H1 (cell line): ENCODE data around the gene IRF7. TPM values are rescaled to one million over a fixed set of nuclear protein-coding genes. Genes with fewer than 3 reads are reported as not detected.

Source experiments
- CTCF ChIA-PET: fragments of 300-600 bp; sonication (Branson Sonifier 250); formaldehyde crosslinking; loops from one replicate; lab custom pipeline; 2021; ENCODE audit not compliant: partially characterized antibody; lab: Charles Lee
- POLR2A ChIA-PET: fragments of 300-600 bp; sonication (Branson Sonifier 250); formaldehyde crosslinking; loops from one replicate; lab custom pipeline; 2021; ENCODE audit warnings: inconsistent platforms; ENCODE audit not compliant: partially characterized antibody; lab: Charles Lee
- DNase-seq, 2 experiments: peaks; one replicate each; pipeline versions ENCODE4 v3.0.0 to v3.0.0-alpha.2; 2010 to 2022; ENCODE audit warnings: low spot score in 2 of 2, low read depth in 1 of 2, mixed read lengths in 1 of 2
- FAIRE-seq: peaks from 2 replicates; lab custom pipeline; 2011; peaks lifted over from hg19 to GRCh38; lab: Jason Lieb, UNC
- H2AFZ ChIP-seq: 2 replicates; pipeline ENCODE4 v1.8.1; 2012; ENCODE audit warnings: low read length, inconsistent platforms
- H2AK5ac ChIP-seq: 2 replicates; pipeline ENCODE4 v1.6.1; 2013; ENCODE audit warnings: low read depth, low read length
- H2BK120ac ChIP-seq: replicated peaks from 2 replicates; pipeline ENCODE3; 2013; ENCODE audit warnings: low read depth, low read length, inconsistent platforms
- H2BK12ac ChIP-seq: 2 replicates; pipeline ENCODE4 v1.6.1; 2013; ENCODE audit warnings: low read depth, low read length
- H2BK15ac ChIP-seq: 2 replicates; pipeline ENCODE4 v1.6.1; 2013; ENCODE audit warnings: low read length
- H2BK20ac ChIP-seq: 2 replicates; pipeline ENCODE4 v1.6.1; 2013; ENCODE audit warnings: low read length
- H2BK5ac ChIP-seq: 2 replicates; pipeline ENCODE4 v1.6.1; 2013; ENCODE audit warnings: low read depth, low read length
- H3K14ac ChIP-seq: 2 replicates; pipeline ENCODE4 v1.6.1; 2013; ENCODE audit warnings: inconsistent platforms; ENCODE audit not compliant: insufficient read length
- H3K18ac ChIP-seq: 2 replicates; pipeline ENCODE4 v1.6.1; 2013; ENCODE audit warnings: low read length; ENCODE audit errors: extremely low read depth
- H3K23ac ChIP-seq: 2 replicates; pipeline ENCODE4 v1.6.1; 2013; ENCODE audit warnings: inconsistent platforms; ENCODE audit not compliant: insufficient read length
- H3K23me2 ChIP-seq: 2 replicates; pipeline ENCODE4 v1.6.1; 2013; ENCODE audit warnings: low read depth, low read length
- H3K27ac ChIP-seq: 2 replicates; pipeline ENCODE4 v1.6.1; 2011; ENCODE audit warnings: low read depth, low read length, inconsistent platforms
- H3K27me3 ChIP-seq, 4 experiments: replicated peaks in 1 of 4; 1 replicate in 1 of 4; 2 replicates in 3 of 4; pipeline versions ENCODE4 v1.6.1 to v1.8.1; 2011 to 2013; ENCODE audit warnings: low read length in 3 of 4, mild to moderate bottlenecking in 3 of 4, inconsistent platforms in 2 of 4, mixed read lengths in 2 of 4, moderate library complexity in 1 of 4; ENCODE audit not compliant: control insufficient read depth in 3 of 4, insufficient read depth in 3 of 4; ENCODE audit errors: extremely low read depth in 1 of 4
- H3K36me3 ChIP-seq, 4 experiments: 2 replicates each; pipeline versions ENCODE4 v1.6.1 to v1.8.1; 2011 to 2013; ENCODE audit warnings: mild to moderate bottlenecking in 4 of 4, low read length in 3 of 4, moderate library complexity in 2 of 4, control low read depth in 1 of 4, inconsistent platforms in 1 of 4; ENCODE audit not compliant: insufficient read depth in 4 of 4, control insufficient read depth in 2 of 4
- H3K4ac ChIP-seq: replicated peaks from 2 replicates; pipeline ENCODE3; 2013; ENCODE audit warnings: low read length, low read depth, mixed read lengths, inconsistent platforms; ENCODE audit not compliant: insufficient read length
- H3K4me1 ChIP-seq, 4 experiments: replicated peaks in 1 of 4; 1 replicate in 1 of 4; 2 replicates in 3 of 4; pipeline versions ENCODE4 v1.6.1 to v1.8.1; 2011 to 2013; ENCODE audit warnings: low read length in 3 of 4, inconsistent platforms in 2 of 4, mixed read lengths in 1 of 4; ENCODE audit not compliant: insufficient read depth in 4 of 4, control insufficient read depth in 3 of 4
- H3K4me2 ChIP-seq, 2 experiments: 2 replicates each; pipeline versions ENCODE4 v1.6.1 to v1.8.1; 2011 to 2013; ENCODE audit warnings: low read depth in 2 of 2, low read length in 2 of 2, control low read depth in 1 of 2, inconsistent platforms in 1 of 2, mild to moderate bottlenecking in 1 of 2; ENCODE audit not compliant: insufficient read depth in 1 of 2
- H3K4me3 ChIP-seq, 4 experiments: fragments of 200-600, 300-600 bp in 1 of 4; sonication (generic), shearing (Covaris generic), sonication (Bioruptor Twin) in 1 of 4; 2 replicates each; pipeline versions ENCODE4 v1.5.1 to v1.8.1; 2011 to 2016; ENCODE audit warnings: low read length in 4 of 4, low read depth in 3 of 4, control low read depth in 2 of 4, inconsistent platforms in 2 of 4, mild to moderate bottlenecking in 2 of 4, mixed read lengths in 1 of 4, moderate library complexity in 1 of 4; ENCODE audit not compliant: insufficient read depth in 2 of 4; ENCODE audit errors: extremely low read depth in 1 of 4
- H3K56ac ChIP-seq: replicated peaks from 2 replicates; pipeline ENCODE3; 2013; ENCODE audit warnings: low read depth, mild to moderate bottlenecking, mixed read lengths, low read length, inconsistent platforms; ENCODE audit not compliant: insufficient read length
- H3K79me1 ChIP-seq: 2 replicates; pipeline ENCODE4 v1.6.1; 2013; ENCODE audit warnings: low read depth, low read length, control low read depth
- H3K79me2 ChIP-seq, 2 experiments: 2 replicates each; pipeline versions ENCODE4 v1.6.1 to v1.8.1; 2012 to 2013; ENCODE audit warnings: low read length in 2 of 2, mild to moderate bottlenecking in 2 of 2, inconsistent platforms in 1 of 2; ENCODE audit not compliant: insufficient read depth in 2 of 2, control insufficient read depth in 1 of 2
- H3K9ac ChIP-seq, 4 experiments: replicated peaks in 1 of 4; 1 replicate in 1 of 4; 2 replicates in 3 of 4; pipeline versions ENCODE4 v1.6.1 to v1.8.1; 2011 to 2013; ENCODE audit warnings: low read depth in 3 of 4, low read length in 3 of 4, control low read depth in 2 of 4, mild to moderate bottlenecking in 2 of 4, moderate library complexity in 2 of 4, inconsistent platforms in 1 of 4; ENCODE audit errors: extremely low read depth in 1 of 4
- H3K9me3 ChIP-seq, 2 experiments: 2 replicates each; pipeline versions ENCODE4 v1.6.1 to v1.8.1; 2012 to 2013; ENCODE audit warnings: mild to moderate bottlenecking in 2 of 2, moderate library complexity in 2 of 2, control low read depth in 1 of 2, inconsistent platforms in 1 of 2, low read depth in 1 of 2, low read length in 1 of 2, mixed read lengths in 1 of 2; ENCODE audit not compliant: insufficient read depth in 2 of 2
- H4K20me1 ChIP-seq, 2 experiments: replicated peaks in 1 of 2; 2 replicates each; pipeline versions ENCODE3 to v1.8.1; 2011 to 2013; ENCODE audit warnings: inconsistent platforms in 2 of 2, low read length in 2 of 2, mild to moderate bottlenecking in 1 of 2; ENCODE audit not compliant: insufficient read depth in 2 of 2, control insufficient read depth in 1 of 2
- H4K5ac ChIP-seq: 2 replicates; pipeline ENCODE4 v1.6.1; 2013; ENCODE audit warnings: low read length, low read depth, mixed read lengths, inconsistent platforms; ENCODE audit not compliant: insufficient read length
- H4K8ac ChIP-seq: 2 replicates; pipeline ENCODE4 v1.8.0; 2013; ENCODE audit warnings: mild to moderate bottlenecking, moderate library complexity, low read length, inconsistent platforms; ENCODE audit not compliant: insufficient read depth; ENCODE audit errors: extremely low read depth
- H4K91ac ChIP-seq: replicated peaks from 2 replicates; pipeline ENCODE3; 2013; ENCODE audit warnings: low read length, mixed read lengths, inconsistent platforms; ENCODE audit not compliant: insufficient read length
- CBX8 ChIP-seq: fragments of 300-800, 300-1000 bp; sonication (generic); IDR thresholded peaks from 2 replicates; pipeline ENCODE4 v1.7.1; 2016; ENCODE audit warnings: low read depth, low read length, borderline replicate concordance
- CREB1 ChIP-seq: IDR thresholded peaks from 2 replicates; pipeline ENCODE4 v1.6.1; 2012; ENCODE audit warnings: inconsistent platforms
- CTCF ChIP-seq, 3 experiments: IDR thresholded peaks; 1 replicate in 2 of 3; 2 replicates in 1 of 3; pipeline versions ENCODE4 v1.5.1 to v1.6.1; 2011; ENCODE audit warnings: low read length in 3 of 3, mild to moderate bottlenecking in 3 of 3, inconsistent platforms in 2 of 3, low read depth in 1 of 3, moderate library complexity in 1 of 3; ENCODE audit not compliant: insufficient read depth in 1 of 3; ENCODE audit errors: control extremely low read depth in 1 of 3
- E2F6 ChIP-seq: IDR thresholded peaks from 2 replicates; pipeline ENCODE4 v1.6.1; 2012; ENCODE audit warnings: inconsistent platforms
- POLR2AphosphoS5 ChIP-seq: IDR thresholded peaks from 2 replicates; pipeline ENCODE4 v1.6.1; 2011; ENCODE audit warnings: low read depth, low read length
- RFX5 ChIP-seq: IDR thresholded peaks from 2 replicates; pipeline ENCODE4 v1.6.1; 2011; ENCODE audit warnings: low read depth, low read length, improper control_type of control experiment, borderline replicate concordance
- RXRA ChIP-seq: IDR thresholded peaks from 2 replicates; pipeline ENCODE4 v1.6.1; 2011; ENCODE audit warnings: low read depth, mild to moderate bottlenecking, low read length, moderate library complexity; ENCODE audit not compliant: insufficient read depth
- SAP30 ChIP-seq: fragments of 300-600 bp; sonication (generic); IDR thresholded peaks from 2 replicates; pipeline ENCODE4 v1.7.1; 2012; ENCODE audit warnings: low read length, moderate library complexity, mild to moderate bottlenecking, inconsistent platforms; ENCODE audit not compliant: insufficient read depth, insufficient replicate concordance
- SIX5 ChIP-seq: IDR thresholded peaks from 2 replicates; pipeline ENCODE4 v1.6.1; 2011; ENCODE audit warnings: mild to moderate bottlenecking, low read depth, low read length
- SP4 ChIP-seq: IDR thresholded peaks from 2 replicates; pipeline ENCODE4 v1.6.1; 2012; ENCODE audit warnings: low read length, inconsistent platforms
- TAF7 ChIP-seq: optimal IDR thresholded peaks from 2 replicates; pipeline ENCODE3; 2011; ENCODE audit warnings: low read depth, mild to moderate bottlenecking, inconsistent platforms, low read length, moderate library complexity, borderline replicate concordance
- WGBS, 2 experiments: shearing (Covaris generic) in 1 of 2; methylation state at CpG; one replicate each; pipeline versions ENCODE4 v1.1.6 to v1.1.7; 2013 to 2015; ENCODE audit warnings: low lambda C conversion rate in 2 of 2, mixed read lengths in 2 of 2, inconsistent platforms in 1 of 2, low coverage in 1 of 2, missing lambda C conversion rate in 1 of 2; ENCODE audit not compliant: insufficient replicate concordance in 2 of 2, insufficient coverage in 1 of 2, insufficient read length in 1 of 2; ENCODE audit errors: extremely low coverage in 1 of 2, missing lambda C conversion rate in 1 of 2; 5-methylcytosine and 5-hydroxymethylcytosine counted together
- polyA plus RNA-seq, 7 experiments: library from polyadenylated mRNA; depleted of rRNA in 3 of 7; stranded (reverse) in 5 of 7; unstranded in 2 of 7; fragments of >200 nt in 5 of 7; fragments of 200-250 nt in 2 of 7; gene quantifications; 1 replicate in 5 of 7; 2 replicates in 1 of 7; 4 replicates in 1 of 7; pipeline versions ENCODE4 v1.2.1 to v1.2.3, GENCODE V29; 2011 to 2013; ENCODE audit warnings: missing spikeins in 2 of 7, mixed read lengths in 2 of 7
- total RNA-seq: library from RNA; stranded (reverse); fragmentation: NEBNext Ultra II Directional; extraction: Animal tissue kit (Norgen Biotek cat#: 25700); gene quantifications from 2 replicates; pipeline ENCODE4 v1.2.1, GENCODE V29; 2021

Gene IRF7
- total and polyA plus RNA-seq, 2 of the 8 experiments (the other 6 are each of a cell fraction or from before 2014, with no cell fraction given), result 9.1 to 9.6 TPM

- POLR2A ChIA-PET, result interaction anchor here (0.7 to 4.0 kb wide), 5 partner anchors 10 to 110 kb away, joined by 3 to 19 read pairs (median 5); partner anchors contain the start of gene TALDO1
- H3K23me2 ChIP-seq, result no peaks in the 10 kb centered on the region
- no peak for TF ChIP-seq SAP30
- TF ChIP-seq SP4, result no peak
- no peak for TF ChIP-seq SIX5
- TF ChIP-seq RFX5, result no peak
- no peak for TF ChIP-seq RXRA
- no peak for TF ChIP-seq POLR2AphosphoS5
- TF ChIP-seq E2F6, result no peak
- no peak for TF ChIP-seq CBX8
- no peak for TF ChIP-seq TAF7
- no peak for TF ChIP-seq CTCF (IDR thresholded peaks at IDR 0.05; ENCODE audit: control extremely low read depth in 1 of 3, insufficient read depth in 1 of 3, low read depth in 1 of 3, low read length in 3 of 3)
- no peak for TF ChIP-seq CREB1
Measured at GRCh38 chr11:656426-656825, 40.7 kb upstream of the IRF7 start.

More at GRCh38 chr11:656426-656825, 40.7 kb upstream of the IRF7 start:
- H2BK5ac ChIP-seq, result no peak overlapping the region
- WGBS, 2 experiments, result 94% methylated on average over 14 of the region's 14 CpGs; no CpG with 5 or more reads in 1 of the 2 experiments
- FAIRE-seq, result no peak
- no peak overlapping the region for H3K9ac ChIP-seq
- H4K8ac ChIP-seq, result no peak overlapping the region
- no peak overlapping the region for H2AK5ac ChIP-seq
- no peaks in the 10 kb centered on the region for H3K4me1 ChIP-seq
- no peak overlapping the region for H4K5ac ChIP-seq
- no peaks in the 10 kb centered on the region for H3K79me2 ChIP-seq
- H2BK15ac ChIP-seq, result no peak overlapping the region
- H3K9me3 ChIP-seq, result no peaks in the 10 kb centered on the region
- H3K56ac ChIP-seq, result no peak overlapping the region
- no peak overlapping the region for H2BK12ac ChIP-seq
- H3K23ac ChIP-seq, result no peak overlapping the region
- no peak overlapping the region for H4K91ac ChIP-seq
- no peak overlapping the region for H2BK20ac ChIP-seq
- no peaks in the 10 kb centered on the region for H4K20me1 ChIP-seq
- H2BK120ac ChIP-seq, result no peak overlapping the region
- no peak overlapping the region for H3K4me3 ChIP-seq
- H3K18ac ChIP-seq, result no peak overlapping the region
- no peak overlapping the region for H3K14ac ChIP-seq
- CTCF ChIA-PET, result interaction anchor here (1.0 to 2.2 kb wide), 8 partner anchors 8 to 109 kb away, joined by 3 to 11 read pairs (median 4); no protein-coding TSS in a partner anchor
- H3K36me3 ChIP-seq, result peaks cover 0 to 18% (median 7%) of the 10 kb centered on the region in 4 experiments; a peak in 7 of 8 replicates
- H3K4me2 ChIP-seq, result no peak overlapping the region
- no peaks in the 10 kb centered on the region for H3K79me1 ChIP-seq
- no peak overlapping the region for H2AFZ ChIP-seq
- no peak for DNase-seq
- H3K27ac ChIP-seq, result no peak overlapping the region
- no peaks in the 10 kb centered on the region for H3K27me3 ChIP-seq
- H3K4ac ChIP-seq, result no peak overlapping the region
